Endothelial cell of umbilical vein (primary cell): ENCODE measurements around the gene RFX6. TPM values are rescaled to one million over a fixed set of nuclear protein-coding genes. Genes with fewer than 3 reads are reported as not detected.

ENCODE experiments used
- BruUV-seq: library from RNA; stranded (reverse); fragments of 400-500 nt; replicated peaks from 2 replicates; lab custom pipeline; 2021; lab: Mats Ljungman, UMichigan
- CTCF ChIA-PET: fragments of 300-600, 350-600 bp; sonication (Branson Sonifier 250); formaldehyde crosslinking; loops from one replicate; lab custom pipeline; 2021; ENCODE audit warnings: antibody characterized with exemption, inconsistent platforms; lab: Charles Lee
- POLR2A ChIA-PET: fragments of 300-600, 350-600 bp; sonication (Branson Sonifier 250); formaldehyde crosslinking; loops from one replicate; lab custom pipeline; 2021; ENCODE audit warnings: antibody characterized with exemption, inconsistent platforms; lab: Charles Lee
- DNase-seq: peaks from one replicate; pipeline ENCODE4 v3.0.0-alpha.2; 2011; ENCODE audit warnings: low read depth, low spot score
- FAIRE-seq: peaks from 2 replicates; lab custom pipeline; 2011; peaks lifted over from hg19 to GRCh38; lab: Jason Lieb, UNC
- H2AFZ ChIP-seq: 2 replicates; pipeline ENCODE4 v1.6.0; 2012; ENCODE audit warnings: low read depth, low read length, control low read depth, inconsistent platforms
- H3K27ac ChIP-seq: 2 replicates; pipeline ENCODE4 v1.5.1; 2011; ENCODE audit warnings: low read depth, mild to moderate bottlenecking, control low read depth, low read length, moderate library complexity; ENCODE audit not compliant: insufficient read depth
- H3K27me3 ChIP-seq, 2 experiments: 2 replicates each; pipeline versions ENCODE4 v1.6.0 to v1.6.1; 2011; ENCODE audit warnings: low read length in 2 of 2, mixed read lengths in 1 of 2; ENCODE audit not compliant: control insufficient read depth in 2 of 2, insufficient read depth in 2 of 2
- H3K36me3 ChIP-seq, 2 experiments: 2 replicates in 1 of 2; 3 replicates in 1 of 2; pipeline ENCODE4 v1.5.1; 2011; ENCODE audit warnings: low read length in 2 of 2, mild to moderate bottlenecking in 1 of 2, moderate library complexity in 1 of 2; ENCODE audit not compliant: control insufficient read depth in 2 of 2, insufficient read depth in 2 of 2; ENCODE audit errors: extremely low read depth in 1 of 2
- H3K4me1 ChIP-seq: 3 replicates; pipeline ENCODE4 v1.5.1; 2011; ENCODE audit warnings: mild to moderate bottlenecking, low read length; ENCODE audit not compliant: control insufficient read depth, insufficient read depth; ENCODE audit errors: extremely low read depth
- H3K4me2 ChIP-seq: 2 replicates; pipeline ENCODE4 v1.6.1; 2011; ENCODE audit warnings: low read length, control low read depth, mixed read lengths; ENCODE audit not compliant: insufficient read depth
- H3K4me3 ChIP-seq, 3 experiments: fragments of 200-600 bp in 1 of 3; sonication (generic), shearing (Covaris generic) in 1 of 3; replicated peaks in 1 of 3; 2 replicates each; pipeline ENCODE4 v1.5.1; 2011 to 2016; ENCODE audit warnings: control low read depth in 3 of 3, low read length in 3 of 3, mild to moderate bottlenecking in 2 of 3, inconsistent platforms in 1 of 3, low read depth in 1 of 3, moderate library complexity in 1 of 3; ENCODE audit not compliant: insufficient read depth in 1 of 3
- H3K79me2 ChIP-seq: 2 replicates; pipeline ENCODE4 v1.6.0; 2012; ENCODE audit warnings: low read length, inconsistent platforms; ENCODE audit not compliant: control insufficient read depth, insufficient read depth
- H3K9ac ChIP-seq: replicated peaks from 2 replicates; pipeline ENCODE3; 2011; ENCODE audit warnings: low read length, control low read depth; ENCODE audit not compliant: insufficient read depth; ENCODE audit errors: extremely low read depth
- H3K9me1 ChIP-seq: replicated peaks from 3 replicates; pipeline ENCODE4 v1.6.0; 2011; ENCODE audit warnings: mild to moderate bottlenecking, low read length; ENCODE audit not compliant: control insufficient read depth, insufficient read depth; ENCODE audit errors: extremely low read depth
- H3K9me3 ChIP-seq: replicated peaks from 2 replicates; pipeline ENCODE4 v1.5.1; 2012; ENCODE audit warnings: low read length, inconsistent platforms; ENCODE audit not compliant: control insufficient read depth, insufficient read depth
- H4K20me1 ChIP-seq: replicated peaks from 2 replicates; pipeline ENCODE3; 2011; ENCODE audit warnings: mild to moderate bottlenecking, low read length; ENCODE audit not compliant: control insufficient read depth, insufficient read depth; ENCODE audit errors: extremely low read depth
- EZH2 ChIP-seq: IDR thresholded peaks from 2 replicates; pipeline ENCODE4 v1.6.1; 2012; ENCODE audit warnings: borderline replicate concordance, low read depth, mild to moderate bottlenecking, moderate library complexity, low read length, inconsistent platforms; ENCODE audit not compliant: severe bottlenecking
- FOS ChIP-seq: IDR thresholded peaks from 2 replicates; pipeline ENCODE4 v1.6.1; 2011; ENCODE audit warnings: mild to moderate bottlenecking, low read length, moderate library complexity, borderline replicate concordance; ENCODE audit not compliant: insufficient read depth
- GATA2 ChIP-seq: IDR thresholded peaks from 2 replicates; pipeline ENCODE4 v1.7.0; 2011; ENCODE audit warnings: low read depth, mild to moderate bottlenecking, moderate library complexity, mixed read lengths, low read length; ENCODE audit not compliant: insufficient read length, insufficient read depth
- JUN ChIP-seq: IDR thresholded peaks from 2 replicates; pipeline ENCODE4 v1.6.1; 2011; ENCODE audit warnings: borderline replicate concordance, low read depth; ENCODE audit not compliant: insufficient read length, insufficient read depth
- MYC ChIP-seq: IDR thresholded peaks from one replicate; pipeline ENCODE4 v1.6.1; 2011; ENCODE audit warnings: mild to moderate bottlenecking, low read depth, low read length
- POLR2A ChIP-seq: IDR thresholded peaks from 2 replicates; pipeline ENCODE4 v1.6.1; 2012; ENCODE audit warnings: low read depth, mild to moderate bottlenecking, control low read depth, low read length
- POLR2AphosphoS5 ChIP-seq: IDR thresholded peaks from 2 replicates; pipeline ENCODE4 v1.6.1; 2012; ENCODE audit warnings: low read depth, mild to moderate bottlenecking, control low read depth, low read length, moderate library complexity; ENCODE audit not compliant: insufficient read depth
- dilution Hi-C: fragments of 300-500 bp; cut with MboI; formaldehyde crosslinking; loops from one replicate; pipeline ENCODE4 v1.15.0; 2019; ENCODE audit warnings: low sequenced_read_pairs; ENCODE audit not compliant: extremely low pct_ligation_motif_present
- intact Hi-C: fragments of 100-400 bp; cut with micrococcal nuclease; formaldehyde crosslinking; loops from one replicate; pipeline ENCODE4 v1.10.0; 2022
- polyA plus RNA-seq, 4 experiments: library from polyadenylated mRNA; depleted of rRNA in 3 of 4; stranded (reverse) in 3 of 4; unstranded in 1 of 4; fragments of >200 nt; gene quantifications; 2 replicates each; pipeline versions ENCODE4 v1.2.1 to v1.2.3, GENCODE V29; 2011 to 2012; ENCODE audit warnings: missing spikeins in 1 of 4
- total RNA-seq: library from RNA; stranded (reverse); gene quantifications from 2 replicates; pipeline ENCODE4 v1.2.3, GENCODE V29; 2021
- TF ChIP-seq, protein P1 (sequence below), 2 donors: IDR thresholded peaks; 1 replicate in 1 of 2; 2 replicates in 1 of 2; pipeline ENCODE4 v1.5.1; 2011; ENCODE audit warnings: low read length in 2 of 2, mild to moderate bottlenecking in 2 of 2, moderate library complexity in 2 of 2, control low read depth in 1 of 2, inconsistent platforms in 1 of 2, low read depth in 1 of 2; ENCODE audit not compliant: insufficient read depth in 1 of 2; ENCODE audit errors: extremely low read depth in 1 of 2
- TF ChIP-seq, protein P2 (sequence below): IDR thresholded peaks from 2 replicates; pipeline ENCODE4 v1.6.1; 2011; ENCODE audit not compliant: insufficient read depth, insufficient read length

RFX6 gene
- total and polyA plus RNA-seq, 2 donors (not counting 3 experiments of a cell fraction or from before 2014, with no cell fraction given) = not detected

DNA sequence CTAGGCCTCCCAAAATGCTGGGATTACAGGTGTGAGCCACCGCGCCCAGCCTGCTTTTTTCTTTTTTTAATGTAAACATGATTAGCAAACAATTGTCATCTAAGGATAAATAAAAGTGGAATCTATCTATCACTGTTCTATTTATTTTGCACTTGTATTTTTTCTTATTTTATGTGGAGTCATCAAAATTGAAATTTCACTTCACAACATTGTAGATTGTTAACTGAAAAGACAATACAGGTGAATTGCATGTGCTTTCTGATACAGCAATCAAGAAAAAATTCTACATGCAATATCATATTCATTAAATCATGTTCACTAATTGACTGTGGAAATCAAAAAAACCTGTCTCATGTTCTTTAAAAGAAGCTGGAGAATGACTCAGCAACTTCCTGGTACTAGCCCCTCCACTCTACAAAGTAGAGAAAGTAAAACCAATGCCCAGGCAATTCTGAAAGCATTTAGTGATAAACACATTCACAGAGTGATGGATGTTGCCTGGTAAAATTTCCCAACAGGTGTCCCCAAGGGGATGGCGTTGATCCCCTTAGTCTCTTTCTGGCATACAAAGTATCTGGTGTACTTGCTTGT, 10.7 kb upstream of the RFX6 start:
- TF ChIP-seq, protein P1, sequence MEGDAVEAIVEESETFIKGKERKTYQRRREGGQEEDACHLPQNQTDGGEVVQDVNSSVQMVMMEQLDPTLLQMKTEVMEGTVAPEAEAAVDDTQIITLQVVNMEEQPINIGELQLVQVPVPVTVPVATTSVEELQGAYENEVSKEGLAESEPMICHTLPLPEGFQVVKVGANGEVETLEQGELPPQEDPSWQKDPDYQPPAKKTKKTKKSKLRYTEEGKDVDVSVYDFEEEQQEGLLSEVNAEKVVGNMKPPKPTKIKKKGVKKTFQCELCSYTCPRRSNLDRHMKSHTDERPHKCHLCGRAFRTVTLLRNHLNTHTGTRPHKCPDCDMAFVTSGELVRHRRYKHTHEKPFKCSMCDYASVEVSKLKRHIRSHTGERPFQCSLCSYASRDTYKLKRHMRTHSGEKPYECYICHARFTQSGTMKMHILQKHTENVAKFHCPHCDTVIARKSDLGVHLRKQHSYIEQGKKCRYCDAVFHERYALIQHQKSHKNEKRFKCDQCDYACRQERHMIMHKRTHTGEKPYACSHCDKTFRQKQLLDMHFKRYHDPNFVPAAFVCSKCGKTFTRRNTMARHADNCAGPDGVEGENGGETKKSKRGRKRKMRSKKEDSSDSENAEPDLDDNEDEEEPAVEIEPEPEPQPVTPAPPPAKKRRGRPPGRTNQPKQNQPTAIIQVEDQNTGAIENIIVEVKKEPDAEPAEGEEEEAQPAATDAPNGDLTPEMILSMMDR (IDR thresholded peaks at IDR 0.05; ENCODE audit: extremely low read depth in 1 of 2, insufficient read depth in 1 of 2, low read depth in 1 of 2, low read length in 2 of 2) = no peak
- TF ChIP-seq POLR2AphosphoS5 (no peak), FOS (no peak), GATA2 (no peak), JUN (no peak), POLR2A (no peak), EZH2 (no peak), MYC (no peak)
- TF ChIP-seq, protein P2, sequence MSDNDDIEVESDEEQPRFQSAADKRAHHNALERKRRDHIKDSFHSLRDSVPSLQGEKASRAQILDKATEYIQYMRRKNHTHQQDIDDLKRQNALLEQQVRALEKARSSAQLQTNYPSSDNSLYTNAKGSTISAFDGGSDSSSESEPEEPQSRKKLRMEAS = no peak
- no peak overlapping the region for H3K9ac ChIP-seq
- ChIA-PET CTCF (no interaction called here), POLR2A (no interaction called here)
- no peak for FAIRE-seq
- no TSS peak for BruUV-seq
- H3K27ac ChIP-seq = no peak overlapping the region
- no peaks in the 10 kb centered on the region for H4K20me1 ChIP-seq
- dilution Hi-C loops (no loop called here), intact Hi-C loops (no loop called here)
- H3K4me1 ChIP-seq = no peaks in the 10 kb centered on the region
- no peak overlapping the region for H3K4me2 ChIP-seq
- H3K9me1 ChIP-seq = no peaks in the 10 kb centered on the region
- H3K4me3 ChIP-seq = no peak overlapping the region
- no peaks in the 10 kb centered on the region for H3K9me3 ChIP-seq
- no peak overlapping the region for H2AFZ ChIP-seq
- no peaks in the 10 kb centered on the region for H3K79me2 ChIP-seq
- H3K36me3 ChIP-seq = no peaks in the 10 kb centered on the region
- H3K27me3 ChIP-seq = no peaks in the 10 kb centered on the region
- DNase-seq = no peak
